K562 (cell line): ENCODE data around the gene FATE1. TPM values are rescaled to one million over a fixed set of nuclear protein-coding genes. Genes with fewer than 3 reads are reported as not detected.

Experiments used
- CBX1 ChIP-seq: sonication (generic); IDR thresholded peaks from 2 replicates; pipeline ENCODE4 v1.6.1; 2016; ENCODE audit warnings: antibody characterized with exemption, low read depth, mild to moderate bottlenecking
- DPF2 ChIP-seq: fragments of 450-650 bp; IDR thresholded peaks from 2 replicates; pipeline ENCODE4 v1.6.1; 2016
- ELF4 ChIP-seq: fragments of 450-650 bp; formaldehyde crosslinking; IDR thresholded peaks from 2 replicates; pipeline ENCODE4 v1.4.0; 2022; ENCODE audit warnings: missing genetic modification characterization
- NRF1 ChIP-seq, 2 experiments: fragments of 450-650 bp; IDR thresholded peaks in 1 of 2; conservative IDR thresholded peaks in 1 of 2; 2 replicates each; pipeline ENCODE4 v1.6.1; 2014; ENCODE audit warnings: mild to moderate bottlenecking in 2 of 2
- PHF8 ChIP-seq: fragments of 200-600 bp; sonication (generic); IDR thresholded peaks from 2 replicates; pipeline ENCODE4 v1.6.1; 2012; ENCODE audit warnings: mixed run types, mild to moderate bottlenecking, inconsistent platforms, low read length, moderate library complexity, borderline replicate concordance
- PYGO2 ChIP-seq: fragments of 450-650 bp; IDR thresholded peaks from 2 replicates; pipeline ENCODE4 v1.6.1; 2016; ENCODE audit warnings: mild to moderate bottlenecking, missing genetic modification characterization, moderate library complexity, missing compliant biosample characterization
- RB1 ChIP-seq: fragments of 450-650 bp; IDR thresholded peaks from 2 replicates; pipeline ENCODE4 v1.6.1; 2017; ENCODE audit warnings: low read depth, mild to moderate bottlenecking
- RFX7 ChIP-seq: fragments of 250-450 bp; sonication (Bioruptor Pico); IDR thresholded peaks from 2 replicates; pipeline ENCODE4 v1.5.1; 2021; ENCODE audit warnings: mild to moderate bottlenecking
- SMARCC2 ChIP-seq: fragments of 450-650 bp; IDR thresholded peaks from 2 replicates; pipeline ENCODE4 v1.6.1; 2017; ENCODE audit warnings: antibody characterized with exemption, moderate library complexity, mild to moderate bottlenecking, low read depth
- SRF ChIP-seq, 2 experiments: fragments of 250-450, 450-650 bp in 1 of 2; sonication (Bioruptor Pico) in 1 of 2; sonication (generic) in 1 of 2; formaldehyde crosslinking; IDR thresholded peaks; 2 replicates each; pipeline versions ENCODE4 v1.5.0 to v1.5.1; 2020 to 2022; ENCODE audit warnings: mild to moderate bottlenecking in 1 of 2, missing genetic modification reagents in 1 of 2
- TAF1 ChIP-seq: IDR thresholded peaks from 2 replicates; pipeline ENCODE4 v1.6.1; 2011; ENCODE audit warnings: mild to moderate bottlenecking, low read length, moderate library complexity; ENCODE audit not compliant: insufficient read depth, control insufficient read depth, severe bottlenecking; ENCODE audit errors: extremely low read depth
- TCF7 ChIP-seq: sonication (generic); IDR thresholded peaks from 2 replicates; pipeline ENCODE4 v1.6.1; 2016; ENCODE audit warnings: antibody characterized with exemption, borderline replicate concordance
- ZNF12 ChIP-seq: sonication (generic); formaldehyde crosslinking; IDR thresholded peaks from 2 replicates; pipeline ENCODE4 v1.4.0; 2020; ENCODE audit warnings: mild to moderate bottlenecking, missing genetic modification reagents
- ZNF277 ChIP-seq: fragments of 250-450 bp; sonication (Bioruptor Pico); IDR thresholded peaks from 2 replicates; pipeline ENCODE4 v1.8.0; 2022; ENCODE audit warnings: inconsistent platforms, mild to moderate bottlenecking, moderate library complexity, borderline replicate concordance
- ZNF592 ChIP-seq: fragments of 450-650 bp; IDR thresholded peaks from 2 replicates; pipeline ENCODE4 v1.6.1; 2017; ENCODE audit warnings: antibody characterized with exemption, mild to moderate bottlenecking
- ZNF609 ChIP-seq: sonication (generic); formaldehyde crosslinking; IDR thresholded peaks from 2 replicates; pipeline ENCODE4 v1.8.1; 2023; ENCODE audit warnings: missing genetic modification reagents, mild to moderate bottlenecking, borderline replicate concordance
- ZNF696 ChIP-seq: fragments of 250-450 bp; sonication (Bioruptor Pico); conservative IDR thresholded peaks from 2 replicates; pipeline ENCODE4 v1.4.0; 2020; ENCODE audit warnings: mild to moderate bottlenecking, moderate library complexity
- polyA plus RNA-seq, 8 experiments: library from polyadenylated mRNA; depleted of rRNA in 4 of 8; stranded (reverse) in 5 of 8; unstranded in 3 of 8; fragments of >200 nt; fragmentation: Nextera tagmentation in 2 of 8; fragmentation: Illumina TruSeq in 1 of 8; extraction: Ambion mirVana in 2 of 8; extraction: Trizol in 1 of 8; gene quantifications; 2 replicates each; pipeline versions ENCODE4 v1.2.1 to v1.2.3, GENCODE V29; 2011 to 2014; ENCODE audit warnings: inconsistent platforms in 1 of 8, missing spikeins in 1 of 8
- total RNA-seq, 7 experiments: library from RNA; depleted of rRNA in 6 of 7; stranded (reverse); fragments of >200 nt in 6 of 7; fragmentation: Illumina TruSeq in 2 of 7; extraction: Trizol in 2 of 7; gene quantifications; 2 replicates each; pipeline versions ENCODE4 v1.2.1 to v1.2.3, GENCODE V29; 2011 to 2021; ENCODE audit warnings: low replicate concordance in 1 of 7

Gene FATE1
- total and polyA plus RNA-seq, 9 of the 15 experiments (the other 6 are each of a cell fraction or from before 2014, with no cell fraction given) = not detected

- TF ChIP-seq SMARCC2 = no peak
- TF ChIP-seq DPF2 = no peak
- no peak for TF ChIP-seq RFX7
- no peak for TF ChIP-seq ZNF609
- no peak for TF ChIP-seq TAF1
- TF ChIP-seq RB1 = no peak
- TF ChIP-seq SRF (CRISPR knock-in tag; IDR thresholded peaks at IDR 0.05) = no peak
- no peak for TF ChIP-seq CBX1
- TF ChIP-seq ZNF696 (CRISPR knock-in tag) = no peak
- no peak for TF ChIP-seq ELF4 (CRISPR knock-in tag)
- TF ChIP-seq ZNF592 = no peak
- TF ChIP-seq NRF1 (conservative IDR thresholded peaks at IDR 0.05 in 1 of 2, IDR thresholded peaks at IDR 0.05 in 1 of 2) = no peak
- TF ChIP-seq ZNF277 (CRISPR knock-in tag) = no peak
- no peak for TF ChIP-seq TCF7
- TF ChIP-seq ZNF12 (CRISPR knock-in tag) = no peak
- no peak for TF ChIP-seq PHF8
- TF ChIP-seq PYGO2 (tag) = no peak
Measured at GRCh38 chrX:151713849-151714248, 2.0 kb upstream of the FATE1 start (continued).
